SK-N-SH treated with all-trans-retinoic acid at 6 μM for 48 hours (cell line): ENCODE results near the gene ZSCAN10.

Experiments
- ATAC-seq: fragments of 200-7000 bp; cut with Tn5 transposase; 3 replicates; pipeline ENCODE4 v1.9.1; 2020; ENCODE audit warnings: mild to moderate bottlenecking, moderate library complexity
- ARNTL ChIP-seq: fragments of 450-650 bp; formaldehyde crosslinking; IDR thresholded peaks from 2 replicates; pipeline ENCODE4 v1.5.0; 2020; ENCODE audit warnings: low read depth, mild to moderate bottlenecking, moderate library complexity, borderline replicate concordance
- BACH2 ChIP-seq: fragments of 250-450 bp; sonication (Bioruptor Pico); IDR thresholded peaks from 2 replicates; pipeline ENCODE4 v1.9.0; 2021; ENCODE audit warnings: mild to moderate bottlenecking, borderline replicate concordance
- CREB5 ChIP-seq: fragments of 250-450 bp; sonication (Bioruptor Pico); IDR thresholded peaks from 2 replicates; pipeline ENCODE4 v1.5.1; 2020; ENCODE audit warnings: low read depth, mild to moderate bottlenecking, moderate library complexity
- CSDC2 ChIP-seq: fragments of 250-450 bp; sonication (Bioruptor Pico); IDR thresholded peaks from 2 replicates; pipeline ENCODE4 v1.5.0; 2020; ENCODE audit warnings: mild to moderate bottlenecking, moderate library complexity
- CSRNP3 ChIP-seq: fragments of 250-450 bp; sonication (Bioruptor Pico); IDR thresholded peaks from 2 replicates; pipeline ENCODE4 v1.5.1; 2021; ENCODE audit warnings: mild to moderate bottlenecking, moderate library complexity
- ESRRG ChIP-seq: fragments of 250-450 bp; sonication (Bioruptor Pico); IDR thresholded peaks from 2 replicates; pipeline ENCODE4 v1.6.1; 2021; ENCODE audit warnings: mild to moderate bottlenecking
- GLIS3 ChIP-seq: fragments of 250-450 bp; sonication (Bioruptor Pico); IDR thresholded peaks from 2 replicates; pipeline ENCODE4 v1.5.0; 2020; ENCODE audit warnings: mild to moderate bottlenecking, moderate library complexity
- OSR1 ChIP-seq: fragments of 250-450 bp; sonication (Bioruptor Pico); IDR thresholded peaks from 2 replicates; pipeline ENCODE4 v1.8.0; 2022; ENCODE audit warnings: moderate library complexity, mild to moderate bottlenecking, inconsistent platforms
- PATZ1 ChIP-seq: fragments of 250-450 bp; sonication (Bioruptor Pico); IDR thresholded peaks from 2 replicates; pipeline ENCODE4 v1.8.0; 2020; ENCODE audit warnings: mild to moderate bottlenecking, moderate library complexity, borderline replicate concordance
- POU6F1 ChIP-seq: fragments of 250-450 bp; sonication (Bioruptor Pico); IDR thresholded peaks from 2 replicates; pipeline ENCODE4 v1.8.0; 2021; ENCODE audit warnings: low read depth, mild to moderate bottlenecking, moderate library complexity, borderline replicate concordance
- RARB ChIP-seq: fragments of 250-450 bp; sonication (Bioruptor Pico); IDR thresholded peaks from 2 replicates; pipeline ENCODE4 v1.8.0; 2021; ENCODE audit warnings: mild to moderate bottlenecking, moderate library complexity
- SNAI2 ChIP-seq: fragments of 250-450 bp; sonication (Bioruptor Pico); IDR thresholded peaks from 2 replicates; pipeline ENCODE4 v1.5.0; 2020; ENCODE audit warnings: mild to moderate bottlenecking, moderate library complexity
- TCF4 ChIP-seq: fragments of 250-450 bp; sonication (Bioruptor Pico); IDR thresholded peaks from 2 replicates; pipeline ENCODE4 v1.8.0; 2021; ENCODE audit warnings: mild to moderate bottlenecking, moderate library complexity, borderline replicate concordance
- TOX ChIP-seq: fragments of 250-450 bp; sonication (Bioruptor Pico); IDR thresholded peaks from 2 replicates; pipeline ENCODE4 v1.8.0; 2021; ENCODE audit warnings: mild to moderate bottlenecking, moderate library complexity, borderline replicate concordance
- TSHZ2 ChIP-seq: fragments of 250-450 bp; sonication (Bioruptor Pico); IDR thresholded peaks from 2 replicates; pipeline ENCODE4 v1.5.0; 2020; ENCODE audit warnings: mild to moderate bottlenecking, moderate library complexity
- ZC3H10 ChIP-seq: fragments of 250-450 bp; sonication (Bioruptor Pico); IDR thresholded peaks from 2 replicates; pipeline ENCODE4 v1.5.1; 2021; ENCODE audit warnings: mild to moderate bottlenecking, moderate library complexity
- ZFP3 ChIP-seq: fragments of 250-450 bp; sonication (Bioruptor Pico); IDR thresholded peaks from 2 replicates; pipeline ENCODE4 v1.5.0; 2020; ENCODE audit warnings: mild to moderate bottlenecking, moderate library complexity
- ZFP30 ChIP-seq: fragments of 450-650 bp; formaldehyde crosslinking; IDR thresholded peaks from 2 replicates; pipeline ENCODE4 v1.5.0; 2022; ENCODE audit warnings: mild to moderate bottlenecking, moderate library complexity
- ZNF565 ChIP-seq: fragments of 450-650 bp; formaldehyde crosslinking; conservative IDR thresholded peaks from 2 replicates; pipeline ENCODE4 v1.5.0; 2020; ENCODE audit warnings: low read depth, mild to moderate bottlenecking, moderate library complexity
- ZNF70 ChIP-seq: fragments of 450-650 bp; formaldehyde crosslinking; IDR thresholded peaks from 2 replicates; pipeline ENCODE4 v1.5.0; 2020; ENCODE audit warnings: mild to moderate bottlenecking, moderate library complexity

The ZSCAN10 gene

GRCh38 chr16:3099395-3099731, 269 bp upstream of the ZSCAN10 start:
- no peak for ATAC-seq
- no peak for TF ChIP-seq ESRRG (CRISPR knock-in tag)
- TF ChIP-seq CSRNP3 (CRISPR knock-in tag), result no peak
- TF ChIP-seq BACH2 (CRISPR knock-in tag), result no peak
- TF ChIP-seq POU6F1 (CRISPR knock-in tag), result no peak
- no peak for TF ChIP-seq RARB (CRISPR knock-in tag)
- TF ChIP-seq TCF4 (CRISPR knock-in tag), result no peak
- TF ChIP-seq GLIS3, result no peak
- TF ChIP-seq PATZ1, result no peak
- TF ChIP-seq ZFP30 (CRISPR knock-in tag), result no peak
- no peak for TF ChIP-seq SNAI2 (CRISPR knock-in tag)
- no peak for TF ChIP-seq OSR1 (CRISPR knock-in tag)
- no peak for TF ChIP-seq TOX (CRISPR knock-in tag)
- TF ChIP-seq TSHZ2 (CRISPR knock-in tag), result no peak
- TF ChIP-seq ZNF70 (CRISPR knock-in tag), result no peak
- TF ChIP-seq ARNTL (CRISPR knock-in tag), result no peak
- no peak for TF ChIP-seq CSDC2 (CRISPR knock-in tag)
- TF ChIP-seq ZNF565 (CRISPR knock-in tag), result no peak

GRCh38 chr16:3097266-3097665, 1.8 kb downstream of the ZSCAN10 start:
- no peak for ATAC-seq
- no peak for TF ChIP-seq GLIS3
- TF ChIP-seq POU6F1 (CRISPR knock-in tag), result no peak
- TF ChIP-seq, all 23 proteins: peak for 0

- ATAC-seq, result no peak
- TF ChIP-seq ZFP30 (CRISPR knock-in tag) (no peak), ESRRG (CRISPR knock-in tag) (no peak), ZFP3 (no peak), CSDC2 (CRISPR knock-in tag) (no peak), BACH2 (CRISPR knock-in tag) (no peak), TOX (CRISPR knock-in tag) (no peak), GLIS3 (no peak), ZC3H10 (CRISPR knock-in tag) (no peak), ZNF565 (CRISPR knock-in tag) (no peak), CREB5 (CRISPR knock-in tag) (no peak), POU6F1 (CRISPR knock-in tag) (no peak), OSR1 (CRISPR knock-in tag) (no peak), TSHZ2 (CRISPR knock-in tag) (no peak)
These were observed 2.7 kb downstream of the ZSCAN10 start for GRCh38 chr16:3096362-3096761.
